NOMO-1 treated with DMSO at 0.1 percent for 48 hours (cell line): ENCODE data around the gene TMEM147.

Experiments
- DNase-seq: peaks from one replicate; lab custom pipeline; 2025; ENCODE audit not compliant: unreplicated experiment; lab: John Stamatoyannopoulos, UW

TMEM147 gene

DNA sequence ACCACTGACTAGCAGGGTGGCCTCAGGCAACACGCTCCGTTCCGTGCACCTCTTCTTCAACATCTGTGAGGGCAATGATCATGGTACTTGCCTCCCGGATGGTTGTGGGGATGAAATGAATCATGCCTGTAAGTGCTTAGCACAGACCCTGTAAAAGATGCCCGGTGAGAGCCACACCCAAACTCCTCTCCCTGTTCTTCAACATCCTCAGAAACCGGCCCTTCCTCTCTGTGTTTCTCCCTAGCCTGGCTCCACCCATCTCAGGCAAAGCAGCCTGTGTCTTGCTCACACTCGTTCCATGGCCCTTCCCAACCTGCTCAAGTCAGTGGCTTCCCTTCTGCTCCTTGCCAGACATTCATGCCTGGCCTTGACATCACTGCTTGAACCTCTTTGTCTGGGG lies 26.1 kb upstream of the TMEM147 start:
- no peak for DNase-seq

DNA sequence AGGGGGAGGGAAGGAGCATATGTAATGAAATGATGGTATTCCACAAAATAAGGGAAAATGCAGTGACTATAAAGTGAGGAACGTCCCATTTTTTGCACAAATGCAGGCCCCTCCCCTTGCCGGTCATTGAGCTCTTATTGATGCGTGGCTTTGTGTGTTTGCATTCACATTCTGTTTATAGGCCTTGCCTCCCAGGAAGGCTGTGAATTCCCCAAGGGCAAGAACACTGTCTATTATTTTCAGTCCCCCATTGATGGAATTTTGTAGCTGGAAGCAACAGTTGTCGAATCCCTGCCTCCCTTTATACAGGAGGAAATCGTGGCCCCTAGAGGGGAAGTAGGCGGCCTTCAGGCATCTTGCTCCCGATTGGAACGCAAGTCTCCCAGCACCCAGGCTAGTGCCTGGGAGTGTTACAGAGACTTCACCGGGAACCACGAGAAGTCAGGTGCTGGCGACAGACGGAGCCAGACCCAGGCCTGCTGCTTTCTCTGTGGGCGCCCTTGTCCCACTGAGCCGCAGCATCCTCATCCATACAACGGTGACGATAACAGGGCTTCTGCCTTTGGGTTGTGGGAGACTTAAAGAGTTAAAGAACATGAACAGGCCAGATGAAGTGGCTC lies 24.2 kb upstream of the TMEM147 start:
- no peak for DNase-seq

DNA sequence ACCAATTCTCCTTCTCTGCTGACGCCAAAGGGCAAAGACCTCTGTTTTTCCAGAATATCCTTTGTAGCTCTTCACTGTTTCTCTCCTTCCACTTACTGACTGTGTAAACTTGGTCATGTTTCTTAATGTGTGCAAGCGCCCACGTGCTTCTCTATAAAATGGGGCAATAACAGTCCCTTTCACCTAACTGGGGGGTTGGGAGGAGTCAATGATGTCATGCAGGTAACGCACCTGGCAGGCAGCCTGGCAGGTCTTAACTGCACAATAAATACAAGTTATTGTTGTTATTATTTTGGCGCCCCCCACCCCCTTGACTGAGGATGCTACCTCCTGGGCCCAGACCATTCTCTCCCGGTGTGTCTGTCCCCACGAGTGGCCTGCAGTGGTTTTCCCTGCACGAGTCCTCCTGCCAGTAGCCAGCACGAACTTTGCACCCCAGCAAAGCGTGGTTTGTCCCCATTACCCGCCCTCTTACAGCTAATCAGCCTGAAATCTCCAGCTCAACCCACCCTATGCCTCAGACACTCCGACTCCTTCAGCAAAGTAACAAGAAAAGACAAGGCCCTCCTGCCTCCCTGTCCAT lies 22.6 kb upstream of the TMEM147 start:
- DNase-seq: no peak

DNA sequence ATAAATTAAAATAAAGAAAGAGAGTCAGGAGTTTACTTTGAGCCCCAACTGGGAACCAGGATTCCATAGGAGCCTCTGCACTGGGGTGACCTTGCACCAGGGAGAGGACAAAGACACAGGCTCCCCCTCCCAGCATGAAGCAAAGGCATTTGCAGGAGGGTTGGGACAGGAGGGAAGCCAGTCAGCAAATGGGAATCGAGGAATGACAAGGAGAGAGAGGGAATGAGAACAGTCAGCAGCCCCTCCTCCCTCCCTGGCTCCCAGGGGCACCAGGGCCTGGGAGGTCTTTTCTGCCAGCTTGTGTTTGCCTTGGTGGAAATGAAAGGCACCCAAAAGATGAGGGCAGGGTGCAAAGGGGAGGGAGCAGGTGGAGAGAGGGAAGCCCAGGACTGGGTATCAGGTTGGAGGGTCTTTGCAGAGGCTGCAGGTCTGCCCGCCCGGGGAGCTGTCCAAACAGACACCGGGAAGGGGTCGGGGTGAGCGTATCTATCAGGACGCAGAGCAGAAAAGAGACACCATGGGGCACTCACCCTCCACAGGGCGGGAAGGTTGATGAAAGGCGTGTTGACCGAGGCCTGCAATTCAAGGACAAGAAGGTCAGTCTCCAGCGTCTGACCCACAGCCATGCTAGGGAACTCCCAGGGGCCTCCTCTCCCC lies 21.1 kb upstream of the TMEM147 start:
- no peak for DNase-seq

DNA sequence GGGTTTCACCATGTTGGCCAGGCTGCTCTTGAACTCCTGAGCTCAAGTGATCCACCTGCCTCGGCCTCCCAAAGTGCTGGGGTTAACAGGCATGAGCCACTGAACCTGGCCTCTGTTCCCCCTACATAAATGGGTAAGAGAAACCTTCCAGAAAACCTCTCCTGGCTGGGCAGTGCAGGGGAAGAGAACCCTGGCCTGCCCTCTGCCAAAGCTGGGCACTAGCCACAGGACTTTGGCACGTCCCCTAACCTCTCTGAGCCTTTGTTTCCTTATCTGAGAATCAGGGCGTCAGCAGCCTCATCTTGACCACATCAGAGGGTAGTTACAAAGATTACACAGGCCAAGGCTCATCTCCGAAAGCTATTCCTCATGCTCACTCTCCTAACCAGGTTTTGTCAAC lies 19.6 kb upstream of the TMEM147 start:
- no peak for DNase-seq

DNA sequence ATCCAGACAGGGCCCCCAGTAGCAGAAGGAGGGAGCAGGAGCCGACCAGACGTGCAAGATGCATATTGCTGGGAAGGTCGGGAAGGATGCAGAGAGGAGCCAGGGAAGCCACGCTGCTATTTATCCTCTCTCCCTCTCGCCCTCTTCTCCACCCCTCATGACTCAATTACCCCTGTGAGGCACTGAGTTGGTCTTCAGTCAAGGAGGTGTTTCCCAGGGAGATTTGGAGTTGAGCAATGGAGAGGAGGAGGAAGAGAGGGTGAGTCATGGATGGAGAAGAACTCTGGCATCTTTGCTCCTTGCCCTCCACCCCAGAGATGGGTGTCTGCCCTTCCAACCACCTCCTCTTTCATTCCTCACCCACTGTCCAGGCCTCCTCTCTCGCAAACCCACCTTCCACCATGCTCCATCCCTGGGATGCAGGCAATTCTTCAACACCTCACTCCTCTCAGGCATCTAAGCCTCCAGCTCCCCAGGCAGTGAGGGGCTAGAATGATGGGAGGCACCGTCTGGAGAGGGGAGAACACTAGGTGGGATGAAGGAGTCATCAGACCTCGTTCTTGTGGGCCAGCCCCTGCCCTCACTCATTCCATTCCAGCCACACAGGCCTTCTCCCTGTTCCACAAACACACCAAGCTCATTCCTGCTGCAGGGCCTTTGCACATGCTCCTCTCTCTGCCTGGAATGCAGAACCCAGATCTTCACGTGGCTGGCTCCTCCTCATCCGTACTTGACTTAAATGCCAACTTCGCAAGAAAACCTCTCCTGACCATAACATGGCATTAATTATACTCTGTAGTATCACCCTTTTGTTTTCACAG lies 17.0 kb upstream of the TMEM147 start, which contains the start of gene SBSN:
Gene SBSN, minus strand, starts transcription at position 94 of the 821 bp plus-strand sequence. Its CDS starts 30 bp downstream, at position 64.
- DNase-seq: no peak

DNA sequence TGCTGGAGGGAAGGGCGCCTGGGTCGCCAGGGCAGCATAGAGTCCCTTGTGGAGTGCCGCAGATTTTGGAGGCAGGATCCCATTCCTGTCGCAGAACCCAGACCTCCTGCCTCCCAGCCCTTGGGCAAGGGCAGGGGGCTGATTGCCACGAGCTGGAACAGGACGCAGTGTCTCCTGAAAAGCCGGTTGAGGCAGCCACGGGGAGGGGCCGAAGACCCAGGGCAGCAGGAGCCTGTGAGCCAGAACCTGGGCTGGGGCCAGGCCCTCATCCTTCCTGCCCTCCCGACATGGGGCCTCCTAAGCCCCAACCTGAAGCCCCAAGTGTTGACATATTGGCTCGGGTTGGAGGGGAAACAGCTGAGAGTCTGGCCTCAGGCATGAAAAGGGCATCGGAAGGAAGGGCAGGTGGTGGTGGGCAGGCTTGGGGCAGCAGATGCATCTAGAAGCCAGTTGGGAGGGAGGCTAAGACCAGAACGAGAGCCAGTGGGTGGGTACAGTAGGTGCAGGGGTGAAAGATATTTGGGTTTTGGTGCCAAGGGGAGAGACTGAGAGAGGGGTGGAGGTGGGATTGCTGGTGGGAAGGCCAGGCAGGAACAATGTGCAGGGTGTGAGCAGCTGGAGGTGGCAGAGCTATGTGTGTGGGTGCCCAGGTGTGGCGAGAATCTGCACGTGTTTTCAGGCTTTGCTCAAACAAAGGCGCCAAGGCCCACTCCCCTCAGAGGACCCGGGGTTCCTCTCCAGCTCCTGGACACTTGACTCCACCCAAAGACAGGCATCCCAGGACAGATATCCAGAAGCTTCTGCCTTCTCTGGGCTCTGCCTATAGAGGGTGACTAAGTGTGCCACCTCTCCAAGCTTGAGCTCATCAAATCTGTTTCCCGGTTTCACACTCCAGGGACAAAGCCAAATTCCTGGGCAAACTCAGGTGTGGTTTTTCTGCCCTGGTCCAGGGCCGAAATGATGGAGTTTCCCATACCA lies 15.9 kb upstream of the TMEM147 start:
- DNase-seq: no peak

DNA sequence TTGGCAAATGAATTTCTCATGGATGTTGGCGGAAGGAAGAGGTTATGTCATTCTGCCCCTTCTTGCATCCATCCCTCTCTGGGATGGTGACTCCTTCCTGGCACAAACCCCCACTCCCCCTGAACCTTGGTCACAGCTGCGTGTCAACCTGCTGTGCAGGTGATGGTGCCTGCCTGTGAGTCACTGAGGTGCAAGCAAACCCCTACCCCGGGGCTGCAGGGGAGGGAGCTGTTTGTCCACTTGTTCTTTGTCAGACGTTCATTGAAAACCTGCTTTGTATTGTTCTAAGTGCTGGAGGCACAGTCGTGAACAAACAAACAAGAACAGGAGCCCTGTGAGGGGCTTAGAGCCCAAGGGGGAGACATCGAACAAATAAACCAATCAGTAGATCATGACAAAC lies 14.1 kb upstream of the TMEM147 start:
- no peak for DNase-seq

DNA sequence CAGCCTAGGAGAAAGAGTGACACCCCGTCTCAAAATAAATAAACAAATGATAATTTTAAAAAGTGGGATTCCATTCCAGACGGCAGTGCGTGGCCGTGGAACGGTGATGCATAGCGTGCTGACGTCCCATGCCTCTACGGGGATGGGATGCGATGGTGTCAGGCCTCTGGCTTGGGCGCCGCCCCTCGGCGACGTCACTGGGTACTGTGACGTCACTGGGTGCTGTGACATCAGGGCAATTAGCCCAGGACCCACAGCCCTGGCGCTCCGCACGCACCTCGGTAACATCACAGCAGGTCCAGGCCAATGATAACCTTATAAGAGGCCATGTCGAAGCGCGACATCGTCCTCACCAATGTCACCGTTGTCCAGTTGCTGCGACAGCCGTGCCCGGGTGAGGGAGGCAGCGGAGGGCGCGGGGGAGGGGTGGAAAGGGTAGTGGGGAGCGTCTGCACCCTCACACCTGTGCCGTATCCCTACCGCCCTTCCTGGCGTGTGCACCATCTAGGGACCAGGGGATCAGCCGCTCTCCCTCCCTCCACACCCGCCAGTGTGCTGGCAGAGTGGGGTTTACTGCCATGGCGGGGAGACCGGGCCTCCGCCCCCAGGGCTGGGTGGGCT lies 12.1 kb upstream of the TMEM147 start, which contains the start of gene GAPDHS:
Gene GAPDHS, plus strand, starts transcription at position 256 of the 621 bp plus-strand sequence. Its CDS starts 72 bp downstream, at position 328.
- no peak for DNase-seq

DNA sequence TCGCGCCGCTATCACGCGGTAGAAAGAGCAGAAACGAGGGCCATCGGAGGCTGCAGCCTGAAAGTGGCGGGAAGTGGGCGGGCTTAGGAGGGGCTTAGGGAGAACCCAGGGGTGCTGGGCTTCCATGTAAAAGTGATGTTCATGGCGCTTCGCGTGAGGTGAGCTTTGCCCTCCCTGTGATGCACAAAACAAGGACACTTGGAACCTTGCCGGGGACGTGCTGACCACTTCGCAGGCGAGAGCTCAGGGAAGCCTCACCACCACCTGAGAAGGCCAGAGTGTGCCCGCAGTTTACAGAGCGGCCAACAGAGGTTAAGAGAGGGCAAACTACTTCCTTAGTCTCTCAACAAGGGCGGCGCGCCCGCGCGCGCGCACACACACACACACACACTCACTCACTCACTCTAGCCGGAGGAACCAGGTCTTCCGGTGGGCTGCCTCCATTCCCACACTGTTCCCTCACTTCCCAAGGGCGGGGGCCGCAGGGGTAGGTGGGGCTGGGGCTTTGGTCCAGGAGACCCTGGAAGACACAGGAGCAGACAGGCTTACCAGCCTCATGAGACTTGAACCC lies 11.5 kb upstream of the TMEM147 start:
- peak; percentile 43 for DNase-seq

DNA sequence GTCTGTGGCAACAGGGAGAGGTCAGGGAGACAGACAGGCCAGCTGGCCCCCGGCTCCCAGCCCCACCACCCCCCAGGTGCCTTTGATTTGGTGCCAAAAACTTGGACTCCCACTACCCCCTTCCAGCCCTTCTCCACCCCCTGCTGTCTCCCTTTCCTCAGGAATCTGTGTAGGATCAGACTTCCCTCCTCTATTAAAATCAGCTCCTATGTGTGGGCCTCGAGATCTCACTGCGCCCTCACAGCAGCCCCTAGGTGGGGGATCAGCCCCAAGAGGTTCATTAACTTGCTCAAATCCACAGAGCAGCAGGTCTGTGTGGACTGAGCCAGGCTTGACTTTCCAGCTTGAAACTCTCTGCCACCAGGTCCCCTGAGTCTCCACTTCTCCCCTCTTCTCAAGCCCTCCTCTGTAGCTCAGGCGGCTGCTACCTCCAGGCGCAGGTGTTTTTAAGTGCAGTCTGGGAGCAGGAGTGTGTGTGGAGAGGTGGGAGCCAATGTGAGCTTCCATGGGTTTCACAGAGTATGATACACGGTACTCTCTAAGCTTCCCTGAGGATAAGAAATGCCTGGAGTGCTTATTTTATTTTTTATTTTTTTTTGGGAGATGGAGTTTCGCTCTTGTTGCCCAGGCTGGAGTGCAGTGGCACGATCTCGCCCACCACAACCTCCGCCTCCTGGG lies 10.5 kb upstream of the TMEM147 start:
- no peak for DNase-seq

DNA sequence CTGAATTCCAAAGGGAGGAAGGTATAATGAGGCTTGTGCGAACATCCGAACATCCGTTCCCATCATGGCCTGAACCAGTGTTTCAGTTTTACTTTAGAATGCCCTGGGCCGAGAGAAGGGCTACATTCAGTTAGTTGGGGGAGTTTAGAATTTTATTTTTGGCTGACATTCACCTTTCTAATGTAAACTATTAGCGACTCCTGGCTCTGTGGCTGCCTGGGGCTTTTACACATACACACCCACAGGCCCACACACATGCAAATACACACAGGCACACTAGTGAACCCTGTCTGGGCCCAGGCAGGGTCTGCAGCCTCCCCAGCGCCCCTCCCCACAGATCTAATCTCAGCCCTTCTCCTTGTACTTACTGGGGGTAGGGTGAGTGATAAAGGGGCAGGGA lies 6.1 kb upstream of the TMEM147 start:
- DNase-seq: no peak

DNA sequence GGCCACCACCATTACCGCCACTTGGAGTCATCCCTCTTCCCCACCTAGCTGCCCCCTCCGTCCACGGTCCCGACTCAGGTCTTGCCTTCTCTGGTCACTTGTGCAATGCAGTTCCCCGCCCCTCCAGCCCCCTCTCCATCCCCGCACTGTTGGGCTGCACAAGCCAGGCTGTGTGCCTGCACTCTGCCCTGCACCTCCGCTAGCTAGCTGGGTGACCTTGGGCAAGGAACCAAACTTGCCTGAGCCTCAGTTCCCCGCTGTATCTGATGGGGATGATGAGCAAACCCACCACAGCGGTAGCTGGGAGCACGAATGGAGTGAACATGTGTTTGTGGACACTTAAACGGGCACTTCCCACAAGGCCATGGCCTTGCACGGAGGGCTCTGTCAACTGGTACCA lies 5.6 kb upstream of the TMEM147 start:
- no peak for DNase-seq

DNA sequence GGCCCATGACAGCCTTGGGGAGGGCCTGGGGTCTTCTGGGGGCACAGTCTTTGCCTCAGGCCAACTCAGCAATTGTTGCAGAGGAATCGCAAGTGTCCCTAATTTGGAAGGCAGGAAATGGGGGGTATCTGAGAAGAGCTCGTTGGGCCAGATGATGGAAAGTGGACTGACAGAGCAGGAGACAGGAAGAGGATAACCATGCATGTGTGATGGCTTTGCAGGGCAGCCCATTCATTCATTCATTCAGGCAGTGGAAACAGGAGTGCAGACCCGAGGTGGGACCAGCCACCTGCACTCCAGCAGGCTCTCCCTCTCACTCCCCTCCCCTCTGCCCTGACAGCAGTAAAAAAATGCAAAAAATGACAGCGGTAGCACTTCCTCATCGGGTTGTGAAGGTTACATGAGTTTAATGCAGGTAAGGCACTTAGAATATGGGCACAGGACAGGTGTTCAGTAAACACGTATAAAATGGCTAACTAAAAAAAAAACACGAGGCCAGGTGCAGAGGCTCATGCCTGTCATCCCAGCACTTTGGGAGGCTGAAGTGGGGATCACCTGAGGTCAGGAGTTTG lies 5.0 kb upstream of the TMEM147 start:
- no peak for DNase-seq

DNA sequence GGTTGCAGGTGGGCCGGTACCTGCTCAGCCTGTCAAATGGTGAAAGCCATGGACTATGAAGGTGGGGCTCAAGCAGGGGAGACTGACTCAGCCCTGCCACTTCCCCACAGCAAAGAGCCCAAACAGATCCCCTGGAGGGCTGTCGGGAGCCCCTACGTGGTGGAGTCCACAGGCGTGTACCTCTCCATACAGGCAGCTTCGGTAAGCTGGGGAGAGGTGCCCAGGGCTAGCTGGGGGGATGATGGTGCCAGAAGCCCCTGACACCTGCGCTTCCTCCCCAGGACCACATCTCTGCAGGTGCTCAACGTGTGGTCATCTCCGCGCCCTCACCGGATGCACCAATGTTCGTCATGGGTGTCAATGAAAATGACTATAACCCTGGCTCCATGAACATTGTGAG lies 3.2 kb upstream of the TMEM147 start:
- no peak for DNase-seq

DNA sequence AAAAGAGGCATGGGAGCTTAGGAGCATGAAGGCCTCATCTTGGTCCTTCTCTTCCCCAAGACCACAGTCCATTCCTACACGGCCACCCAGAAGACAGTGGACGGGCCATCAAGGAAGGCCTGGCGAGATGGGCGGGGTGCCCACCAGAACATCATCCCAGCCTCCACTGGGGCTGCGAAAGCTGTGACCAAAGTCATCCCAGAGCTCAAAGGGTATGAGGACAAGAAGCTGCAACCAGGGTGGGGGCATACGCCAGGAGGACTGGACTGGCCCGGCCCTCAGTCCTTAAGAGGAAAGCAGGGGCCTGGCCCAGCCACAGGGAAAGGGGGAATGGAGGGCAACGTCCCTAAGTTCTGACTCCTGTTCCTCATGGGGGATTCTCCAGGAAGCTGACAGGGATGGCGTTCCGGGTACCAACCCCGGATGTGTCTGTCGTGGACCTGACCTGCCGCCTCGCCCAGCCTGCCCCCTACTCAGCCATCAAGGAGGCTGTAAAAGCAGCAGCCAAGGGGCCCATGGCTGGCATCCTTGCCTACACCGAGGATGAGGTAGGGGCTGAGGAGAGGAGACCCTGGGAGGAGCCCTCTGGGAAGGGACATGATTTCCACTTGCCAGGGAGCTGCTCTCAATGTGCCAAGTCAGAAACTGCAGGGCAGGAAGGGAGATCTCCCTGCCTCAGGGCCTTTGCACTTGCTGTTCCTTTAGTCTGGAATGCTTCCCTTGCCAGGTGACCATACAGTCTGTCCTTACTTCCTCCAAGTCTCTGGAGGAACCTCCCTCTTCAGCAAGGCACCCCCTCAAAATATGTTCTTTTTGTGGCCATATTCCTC lies 1.9 kb upstream of the TMEM147 start:
- DNase-seq: no peak

DNA sequence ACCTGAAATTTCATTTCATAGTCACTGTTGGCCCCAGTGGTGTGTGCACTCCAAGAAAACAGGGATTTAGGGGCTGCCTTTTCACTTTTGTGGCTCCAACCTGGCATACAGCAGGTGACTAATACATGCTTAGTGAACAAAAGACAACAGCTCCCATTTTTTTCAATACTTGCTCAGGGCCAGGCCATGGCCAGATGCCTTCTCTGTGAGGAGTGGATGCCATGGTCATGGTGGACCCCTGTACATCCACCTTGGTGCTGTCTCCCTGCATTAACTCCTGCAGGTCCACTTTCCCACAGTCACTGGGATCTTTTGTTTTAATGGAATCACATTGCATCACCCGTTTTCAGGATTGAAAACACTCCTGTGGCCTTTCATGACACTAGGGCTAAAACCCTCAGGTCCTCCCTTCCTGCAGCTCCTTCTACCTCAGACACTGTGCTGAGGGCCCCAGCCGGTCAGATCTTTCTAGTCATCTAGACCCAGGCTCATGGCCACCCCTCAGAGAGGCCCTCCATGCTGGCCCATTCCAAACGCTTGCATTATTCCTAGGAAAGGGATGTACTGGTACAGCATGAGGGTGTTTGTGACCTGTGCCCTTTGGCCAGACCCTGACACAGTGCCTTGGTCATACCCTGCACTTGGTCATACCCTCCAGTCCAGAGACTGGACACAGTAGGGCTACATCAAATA lies 1.2 kb upstream of the TMEM147 start:
- DNase-seq: no peak
